ENCODE measurements around the gene PGPEP1. TPM values are rescaled to one million over a fixed set of nuclear protein-coding genes. Genes with fewer than 3 reads are reported as not detected.
"Not testable (repeated sequence)": the region's sequence is repeated elsewhere in the genome, so short reads cannot be mapped to it uniquely, and the experiment has no call there.

PGPEP1 gene
- total RNA-seq, 1 experiment from 2014 or later = 25.6 TPM

- ChIA-PET CTCF (no interaction called here), POLR2A (no interaction called here)
- Mint-ChIP-seq H3K36me3 (ENCODE audit: insufficient read depth, unreplicated experiment) (peaks cover 46% of the 10 kb centered on the region), H3K9me3 (ENCODE audit: unreplicated experiment) (no peaks in the 10 kb centered on the region), H3K4me1 (ENCODE audit: low read depth, unreplicated experiment) (peaks cover 7% of the 10 kb centered on the region), H3K27me3 (ENCODE audit: insufficient read depth, unreplicated experiment) (no peaks in the 10 kb centered on the region), H3K27ac (ENCODE audit: unreplicated experiment) (no peak overlapping the region), H3K4me3 (ENCODE audit: unreplicated experiment) (no peak overlapping the region)
- Histone ChIP-seq H3K36me3 (ENCODE audit: control insufficient read depth, insufficient read depth, low read length) (peaks cover 5% of the 10 kb centered on the region), H3K9me3 (no peaks in the 10 kb centered on the region), H3K4me1 (peaks cover 15% of the 10 kb centered on the region), H3K27me3 (replicated peaks; ENCODE audit: control insufficient read depth, insufficient read depth, low read length) (no peaks in the 10 kb centered on the region), H3K4me3 (ENCODE audit: low read depth, low read length) (no peak overlapping the region)
- no TSS peak for BruUV-seq (replicated peaks)
- intact Hi-C loops (cut with micrococcal nuclease; ENCODE audit: unreplicated experiment) = no loop called here
- DNase-seq = no peak
- TF ChIP-seq CTCF (IDR thresholded peaks at IDR 0.05; ENCODE audit: insufficient read depth in 1 of 2, low read depth in 1 of 2, low read length in 1 of 2, severe bottlenecking in 1 of 2, unreplicated experiment in 1 of 2) = no peak
Measured at GRCh38 chr19:18361646-18362045, 21.2 kb downstream of the PGPEP1 start.

- no peaks in the 10 kb centered on the region for H3K27me3 Mint-ChIP-seq (ENCODE audit: insufficient read depth, unreplicated experiment)
- POLR2A ChIA-PET = no interaction called here
- DNase-seq = no peak
- peaks cover 7% of the 10 kb centered on the region for H3K4me1 Mint-ChIP-seq (ENCODE audit: low read depth, unreplicated experiment)
- peaks cover 34% of the 10 kb centered on the region for H3K36me3 Mint-ChIP-seq (ENCODE audit: insufficient read depth, unreplicated experiment)
- Histone ChIP-seq H3K4me1 (peaks cover 15% of the 10 kb centered on the region), H3K9me3 (no peaks in the 10 kb centered on the region), H3K4me3 (ENCODE audit: low read depth, low read length) (no peak overlapping the region), H3K36me3 (ENCODE audit: control insufficient read depth, insufficient read depth, low read length) (peaks cover 2% of the 10 kb centered on the region), H3K27me3 (replicated peaks; ENCODE audit: control insufficient read depth, insufficient read depth, low read length) (no peaks in the 10 kb centered on the region)
- H3K4me3 Mint-ChIP-seq (ENCODE audit: unreplicated experiment) = no peak overlapping the region
- TF ChIP-seq CTCF (IDR thresholded peaks at IDR 0.05; ENCODE audit: insufficient read depth in 1 of 2, low read depth in 1 of 2, low read length in 1 of 2, severe bottlenecking in 1 of 2, unreplicated experiment in 1 of 2) = no peak
- CTCF ChIA-PET = interaction anchor here (0.9 kb wide), 1 partner anchor 23 kb away, joined by 3 read pairs; the partner anchor contains the start of gene GDF15
- H3K27ac Mint-ChIP-seq (ENCODE audit: unreplicated experiment) = no peak overlapping the region
- intact Hi-C loops (cut with micrococcal nuclease; ENCODE audit: unreplicated experiment) = no loop called here
- H3K9me3 Mint-ChIP-seq (ENCODE audit: unreplicated experiment) = no peaks in the 10 kb centered on the region
- BruUV-seq (replicated peaks) = no TSS peak
Measured at GRCh38 chr19:18362934-18363542, 22.6 kb downstream of the PGPEP1 start.

GRCh38 chr19:18363787-18364186, 23.4 kb downstream of the PGPEP1 start:
- Histone ChIP-seq H3K27me3 (replicated peaks; ENCODE audit: control insufficient read depth, insufficient read depth, low read length) (no peaks in the 10 kb centered on the region), H3K4me3 (ENCODE audit: low read depth, low read length) (no peak overlapping the region), H3K36me3 (ENCODE audit: control insufficient read depth, insufficient read depth, low read length) (peaks cover 2% of the 10 kb centered on the region), H3K4me1 (peaks cover 19% of the 10 kb centered on the region), H3K9me3 (no peaks in the 10 kb centered on the region)
- H3K36me3 Mint-ChIP-seq (ENCODE audit: insufficient read depth, unreplicated experiment) = peaks cover 27% of the 10 kb centered on the region
- H3K27me3 Mint-ChIP-seq (ENCODE audit: insufficient read depth, unreplicated experiment) = no peaks in the 10 kb centered on the region
- intact Hi-C loops (cut with micrococcal nuclease; ENCODE audit: unreplicated experiment) = no loop called here
- DNase-seq = no peak
- H3K9me3 Mint-ChIP-seq (ENCODE audit: unreplicated experiment) = no peaks in the 10 kb centered on the region
- no TSS peak for BruUV-seq (replicated peaks)
- TF ChIP-seq CTCF (IDR thresholded peaks at IDR 0.05; ENCODE audit: insufficient read depth in 1 of 2, low read depth in 1 of 2, low read length in 1 of 2, severe bottlenecking in 1 of 2, unreplicated experiment in 1 of 2) = no peak
- POLR2A ChIA-PET = no interaction called here
- CTCF ChIA-PET = interaction anchor here (0.5 to 0.9 kb wide), 2 partner anchors 20 to 22 kb away, joined by 3 read pairs; partner anchors contain the start of gene GDF15
- peaks cover 7% of the 10 kb centered on the region for H3K4me1 Mint-ChIP-seq (ENCODE audit: low read depth, unreplicated experiment)
- H3K4me3 Mint-ChIP-seq (ENCODE audit: unreplicated experiment) = no peak overlapping the region
- no peak overlapping the region for H3K27ac Mint-ChIP-seq (ENCODE audit: unreplicated experiment)

GRCh38 chr19:18364277-18364825, 24.0 kb downstream of the PGPEP1 start:
- not testable (repeated sequence) for H3K4me3 Mint-ChIP-seq (ENCODE audit: unreplicated experiment); H3K4me3 ChIP-seq (ENCODE audit: low read depth, low read length)

More at GRCh38 chr19:18364277-18364825, 24.0 kb downstream of the PGPEP1 start:
- H3K27me3 Mint-ChIP-seq (ENCODE audit: insufficient read depth, unreplicated experiment); H3K36me3 ChIP-seq (ENCODE audit: control insufficient read depth, insufficient read depth, low read length); H3K27me3 ChIP-seq (replicated peaks; ENCODE audit: control insufficient read depth, insufficient read depth, low read length); POLR2A ChIA-PET; H3K4me1 Mint-ChIP-seq (ENCODE audit: low read depth, unreplicated experiment); H3K9me3 Mint-ChIP-seq (ENCODE audit: unreplicated experiment); H3K9me3 ChIP-seq; DNase-seq; intact Hi-C loops (cut with micrococcal nuclease; ENCODE audit: unreplicated experiment): not testable (repeated sequence)
- H3K27ac Mint-ChIP-seq (ENCODE audit: unreplicated experiment) = peak overlapping the region; percentile 83
- H3K36me3 Mint-ChIP-seq (ENCODE audit: insufficient read depth, unreplicated experiment) = peaks cover 23% of the 10 kb centered on the region
- TSS peak; percentile 64 for BruUV-seq (replicated peaks)
- H3K4me1 ChIP-seq = peaks cover 20% of the 10 kb centered on the region
- CTCF ChIA-PET = interaction anchor here (0.5 to 0.9 kb wide), 2 partner anchors 19 to 21 kb away, joined by 3 read pairs; partner anchors contain the start of gene GDF15

Measured in Caco-2 (cell line).